Choroid plexus epithelial cell (primary cell): ENCODE data around the gene CHKA.
A peak's percentile ranks its signal among the peaks of the same experiment; 100 is the strongest.

Experiments
- DNase-seq: peaks from one replicate; pipeline ENCODE4 v3.0.0-alpha.2; 2010; ENCODE audit warnings: low read depth
- H3K4me3 ChIP-seq: 2 replicates; pipeline ENCODE4 v1.5.1; 2011; ENCODE audit warnings: low read depth, mild to moderate bottlenecking, control low read depth, low read length, moderate library complexity
- CTCF ChIP-seq: conservative IDR thresholded peaks from 2 replicates; pipeline ENCODE4 v1.5.1; 2011; ENCODE audit warnings: low read depth, mild to moderate bottlenecking, control low read depth, inconsistent platforms, low read length, moderate library complexity

The CHKA gene

DNA sequence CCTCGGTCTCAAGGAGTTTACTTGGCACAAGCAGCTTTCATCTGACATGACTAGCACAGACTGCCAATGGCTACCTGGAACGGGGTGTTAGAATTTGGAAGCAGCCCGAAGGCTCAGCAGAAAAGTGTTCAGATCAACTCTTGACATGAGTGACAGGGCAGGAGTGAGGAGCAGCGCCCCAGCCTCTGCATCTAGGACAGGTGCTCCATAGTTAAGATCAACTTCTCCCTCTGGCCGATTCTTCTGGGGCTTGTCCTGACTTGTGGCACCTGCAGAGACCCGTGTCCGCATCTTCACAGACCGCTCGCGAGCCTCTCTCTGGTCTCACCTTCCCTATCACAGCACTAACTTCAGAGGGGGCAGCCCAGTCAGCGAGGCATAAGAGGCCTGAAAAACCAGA is 42.5 kb upstream of the CHKA start:
- no peak overlapping the region for H3K4me3 ChIP-seq
- TF ChIP-seq CTCF = no peak
- no peak for DNase-seq

DNA sequence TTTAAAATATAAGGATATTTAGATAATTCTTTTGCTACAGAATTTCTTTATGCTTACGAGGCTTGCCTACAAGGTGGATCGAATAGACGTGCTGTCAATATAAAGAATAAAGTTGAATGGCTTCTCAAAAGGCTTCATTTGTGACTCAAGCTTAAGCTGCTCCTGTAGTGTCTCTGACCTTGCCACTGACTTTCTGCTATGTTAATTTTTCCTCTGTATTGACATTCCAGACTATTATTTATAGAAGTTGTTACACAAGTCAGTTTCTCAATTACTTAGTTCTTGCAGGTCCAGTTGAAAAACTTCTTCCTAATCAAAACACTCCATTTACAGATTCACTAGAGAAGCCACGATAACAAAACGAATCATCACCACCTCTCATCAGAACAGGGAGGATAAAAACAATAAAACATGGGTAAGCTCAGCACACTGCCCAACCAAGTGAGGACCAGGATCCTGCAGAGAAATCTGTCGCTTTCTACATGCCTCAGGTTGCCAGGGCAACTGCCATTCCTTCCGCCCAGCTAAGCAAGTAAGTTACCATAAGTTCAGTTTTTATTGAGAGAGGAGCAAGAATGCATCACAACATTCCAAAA is 39.0 kb upstream of the CHKA start:
- no peak for TF ChIP-seq CTCF
- DNase-seq = peak; percentile 77

GRCh38 chr11:68159665-68160064 is 38.5 kb upstream of the CHKA start:
- H3K4me3 ChIP-seq = no peak overlapping the region
- no peak for DNase-seq
- no peak for TF ChIP-seq CTCF

More for the DNA sequence above, 39.0 kb upstream of the CHKA start:
- no peak overlapping the region for H3K4me3 ChIP-seq

DNA sequence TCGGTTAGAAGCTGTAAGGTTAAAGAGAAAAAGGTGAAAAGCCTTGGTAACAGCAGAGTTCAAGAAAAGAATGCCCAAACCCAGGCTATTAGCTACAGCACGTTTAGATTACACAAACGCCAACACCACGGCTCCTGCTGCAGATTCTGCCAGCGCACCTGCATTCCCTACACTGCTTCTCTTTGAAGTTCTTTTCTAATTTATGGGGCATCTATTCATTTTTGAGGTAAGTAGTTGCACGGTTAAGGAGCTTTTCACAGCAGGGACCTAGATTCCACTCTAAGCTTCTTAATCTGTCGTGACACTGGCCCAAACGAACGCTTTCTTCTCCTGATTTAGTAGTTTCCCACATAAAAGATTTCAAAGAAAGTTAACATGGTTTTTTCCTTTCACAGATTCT is 38.0 kb upstream of the CHKA start:
- no peak overlapping the region for H3K4me3 ChIP-seq
- no peak for DNase-seq
- TF ChIP-seq CTCF = no peak

DNA sequence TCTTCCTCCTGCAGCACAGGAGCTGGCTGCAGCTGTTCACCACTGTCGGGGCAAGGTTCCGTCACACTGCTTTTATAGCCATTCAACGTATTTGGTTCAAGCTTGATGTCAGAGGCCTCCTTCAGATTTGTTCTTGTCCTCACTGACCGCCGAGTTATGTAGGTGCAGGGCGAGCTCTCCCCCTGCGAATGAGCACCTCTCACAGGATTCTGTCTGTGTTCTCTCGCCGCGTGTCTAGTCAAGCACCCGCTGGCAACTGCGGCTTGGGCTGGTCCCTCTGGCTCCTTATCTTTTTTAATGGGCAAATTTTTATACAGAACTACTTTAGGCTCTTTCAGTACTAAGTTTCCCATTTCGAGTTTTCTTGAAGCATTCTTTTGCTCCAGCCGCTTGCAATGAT is 37.4 kb upstream of the CHKA start:
- DNase-seq = no peak
- no peak for TF ChIP-seq CTCF
- no peak overlapping the region for H3K4me3 ChIP-seq

DNA sequence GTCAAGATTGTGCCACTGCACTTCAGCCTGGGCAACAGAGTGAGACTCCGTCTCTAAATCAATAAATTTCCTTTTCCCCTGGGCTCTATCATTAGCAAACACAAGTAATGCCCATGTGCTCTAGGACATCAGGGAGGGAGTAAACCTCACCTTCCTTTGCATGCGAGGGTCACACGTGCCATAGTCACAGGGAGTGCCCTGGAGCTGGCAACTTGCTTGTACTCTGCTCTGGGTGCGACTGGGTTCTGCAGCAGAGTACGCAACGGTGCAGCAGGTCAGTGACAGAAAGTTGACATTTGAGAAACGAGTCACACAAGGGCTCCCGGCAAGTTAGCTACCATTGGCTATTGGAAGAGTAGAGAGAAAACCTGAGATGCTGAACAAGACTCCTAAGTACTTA is 32.6 kb upstream of the CHKA start:
- no peak for TF ChIP-seq CTCF
- H3K4me3 ChIP-seq = no peak overlapping the region
- DNase-seq = no peak

DNA sequence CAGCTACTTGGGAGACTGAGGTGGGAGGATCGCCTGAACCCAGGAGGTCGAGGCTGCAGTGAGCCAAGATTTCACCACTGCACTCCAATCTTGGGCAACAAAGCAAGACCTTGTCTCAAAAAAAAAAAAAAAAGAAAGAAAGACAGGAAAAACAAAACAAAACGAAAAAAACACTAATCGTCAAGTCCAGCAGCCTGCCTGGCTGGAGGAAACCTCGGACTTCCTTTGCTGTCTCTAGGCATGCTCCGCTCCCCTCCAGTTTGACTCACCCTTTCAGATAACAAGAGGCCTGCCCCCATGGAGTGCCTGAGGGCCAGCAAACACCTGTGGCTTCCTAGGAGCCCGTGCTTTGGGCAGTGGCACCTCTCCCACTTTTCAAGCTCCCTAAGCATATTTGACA is 28.8 kb upstream of the CHKA start:
- peak; percentile 85 for DNase-seq
- no peak overlapping the region for H3K4me3 ChIP-seq
- no peak for TF ChIP-seq CTCF
